Stomach smooth muscle (tissue), 2 donors: Measurements from ENCODE around the gene OBSCN.
A peak's percentile ranks its signal among the peaks of the same experiment; 100 is the strongest.

ENCODE experiments used
- H3K27ac ChIP-seq: one replicate; pipeline ENCODE4 v1.7.0; 2013; ENCODE audit warnings: mild to moderate bottlenecking, low read length, inconsistent platforms
- H3K27me3 ChIP-seq, 2 donors: one replicate each; pipeline ENCODE4 v1.7.0; 2013; ENCODE audit warnings: low read length in 2 of 2; ENCODE audit not compliant: insufficient read depth in 2 of 2, control insufficient read depth in 1 of 2
- H3K36me3 ChIP-seq, 2 donors: one replicate each; pipeline ENCODE4 v1.7.0; 2013; ENCODE audit warnings: low read length in 2 of 2; ENCODE audit not compliant: control insufficient read depth in 2 of 2, insufficient read depth in 2 of 2
- H3K4me1 ChIP-seq: one replicate; pipeline ENCODE4 v1.7.0; 2013; ENCODE audit warnings: low read length; ENCODE audit not compliant: control insufficient read depth, insufficient read depth
- H3K4me3 ChIP-seq, 2 donors: one replicate each; pipeline ENCODE4 v1.7.0; 2013; ENCODE audit warnings: low read length in 2 of 2
- H3K9ac ChIP-seq, 2 donors: one replicate each; pipeline ENCODE4 v1.7.0; 2013; ENCODE audit warnings: low read length in 2 of 2, mild to moderate bottlenecking in 1 of 2
- H3K9me3 ChIP-seq, 2 donors: one replicate each; pipeline ENCODE4 v1.7.0; 2013; ENCODE audit warnings: low read length in 2 of 2; ENCODE audit not compliant: control insufficient read depth in 2 of 2
- donor health status: healthy.
- donor health status: Pancreatic carcinoma.

The OBSCN gene, protein sequence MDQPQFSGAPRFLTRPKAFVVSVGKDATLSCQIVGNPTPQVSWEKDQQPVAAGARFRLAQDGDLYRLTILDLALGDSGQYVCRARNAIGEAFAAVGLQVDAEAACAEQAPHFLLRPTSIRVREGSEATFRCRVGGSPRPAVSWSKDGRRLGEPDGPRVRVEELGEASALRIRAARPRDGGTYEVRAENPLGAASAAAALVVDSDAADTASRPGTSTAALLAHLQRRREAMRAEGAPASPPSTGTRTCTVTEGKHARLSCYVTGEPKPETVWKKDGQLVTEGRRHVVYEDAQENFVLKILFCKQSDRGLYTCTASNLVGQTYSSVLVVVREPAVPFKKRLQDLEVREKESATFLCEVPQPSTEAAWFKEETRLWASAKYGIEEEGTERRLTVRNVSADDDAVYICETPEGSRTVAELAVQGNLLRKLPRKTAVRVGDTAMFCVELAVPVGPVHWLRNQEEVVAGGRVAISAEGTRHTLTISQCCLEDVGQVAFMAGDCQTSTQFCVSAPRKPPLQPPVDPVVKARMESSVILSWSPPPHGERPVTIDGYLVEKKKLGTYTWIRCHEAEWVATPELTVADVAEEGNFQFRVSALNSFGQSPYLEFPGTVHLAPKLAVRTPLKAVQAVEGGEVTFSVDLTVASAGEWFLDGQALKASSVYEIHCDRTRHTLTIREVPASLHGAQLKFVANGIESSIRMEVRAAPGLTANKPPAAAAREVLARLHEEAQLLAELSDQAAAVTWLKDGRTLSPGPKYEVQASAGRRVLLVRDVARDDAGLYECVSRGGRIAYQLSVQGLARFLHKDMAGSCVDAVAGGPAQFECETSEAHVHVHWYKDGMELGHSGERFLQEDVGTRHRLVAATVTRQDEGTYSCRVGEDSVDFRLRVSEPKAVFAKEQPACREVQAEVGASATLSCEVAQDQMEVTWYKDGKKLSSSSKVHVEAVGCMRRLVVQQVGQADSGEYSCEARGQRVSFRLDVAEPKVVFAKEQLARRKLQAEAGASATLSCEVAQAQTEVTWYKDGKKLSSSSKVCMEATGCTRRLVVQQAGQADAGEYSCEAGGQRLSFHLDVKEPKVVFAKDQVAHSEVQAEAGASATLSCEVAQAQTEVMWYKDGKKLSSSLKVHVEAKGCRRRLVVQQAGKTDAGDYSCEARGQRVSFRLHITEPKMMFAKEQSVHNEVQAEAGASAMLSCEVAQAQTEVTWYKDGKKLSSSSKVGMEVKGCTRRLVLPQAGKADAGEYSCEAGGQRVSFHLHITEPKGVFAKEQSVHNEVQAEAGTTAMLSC (N-terminal part only)

DNA sequence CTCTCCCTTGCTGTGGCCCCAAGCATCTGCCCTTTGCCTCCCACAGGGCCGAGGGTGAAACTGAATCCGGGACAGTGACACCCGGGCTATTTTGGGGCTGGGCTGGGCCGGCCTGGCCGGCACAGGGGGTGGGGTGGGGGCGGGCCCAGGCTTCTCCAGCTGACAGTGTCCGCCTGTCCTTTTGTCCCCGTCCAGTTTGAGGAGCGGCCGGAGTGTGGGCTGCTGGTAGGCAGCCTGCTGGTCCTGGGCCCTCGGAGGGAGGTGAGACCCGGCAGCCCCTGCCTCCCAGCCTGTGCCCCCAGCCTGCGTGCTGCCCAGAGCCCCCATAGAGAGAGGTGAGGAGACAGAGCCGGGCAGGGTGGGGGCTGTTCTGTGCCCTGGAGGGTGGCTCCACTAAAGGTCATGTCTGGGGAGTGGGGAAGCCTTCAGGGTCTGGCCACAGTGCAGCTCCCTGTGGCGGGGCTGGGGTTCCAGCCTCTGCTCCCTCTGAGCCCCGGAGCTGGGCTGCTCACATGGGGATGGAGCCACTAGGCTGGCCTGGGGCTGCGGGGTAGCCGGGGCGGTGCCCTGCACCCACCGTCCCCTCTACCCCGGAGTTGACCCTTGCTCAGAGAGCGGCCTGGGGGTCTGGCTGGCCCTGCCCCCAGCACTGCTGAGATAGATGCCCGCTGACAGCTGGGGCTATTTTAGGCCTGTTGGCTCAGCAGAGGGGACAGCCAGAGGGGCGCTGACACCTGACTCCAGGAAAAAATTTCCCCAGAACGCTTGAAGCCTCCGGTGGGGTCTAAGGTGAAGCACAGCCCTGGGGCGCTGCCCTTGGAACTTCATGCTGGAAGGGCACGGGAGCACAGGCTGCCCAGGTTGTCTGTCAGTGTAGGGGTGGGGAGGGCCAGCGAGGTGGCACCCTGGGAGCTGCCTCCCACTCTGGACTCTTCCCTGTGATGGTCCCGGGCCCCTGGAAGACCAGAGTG lies at the start of gene OBSCN:
OBSCN (plus strand) TSS at position 194 of the 971 bp plus-strand sequence. CDS start 3,740 bp downstream, outside the sequence.
- H3K36me3 ChIP-seq = no peaks in the 10 kb centered on the region
- H3K9ac ChIP-seq = no peak within 1 kb of the TSS
- no peaks in the 10 kb centered on the region for H3K9me3 ChIP-seq
- no peak within 1 kb of the TSS for H3K27ac ChIP-seq
- H3K4me1 ChIP-seq = peaks cover 7% of the 10 kb centered on the region
- H3K27me3 ChIP-seq = peaks cover 5 to 9% of the 10 kb centered on the region in 2 donors
- H3K4me3 ChIP-seq = no peak within 1 kb of the TSS

DNA sequence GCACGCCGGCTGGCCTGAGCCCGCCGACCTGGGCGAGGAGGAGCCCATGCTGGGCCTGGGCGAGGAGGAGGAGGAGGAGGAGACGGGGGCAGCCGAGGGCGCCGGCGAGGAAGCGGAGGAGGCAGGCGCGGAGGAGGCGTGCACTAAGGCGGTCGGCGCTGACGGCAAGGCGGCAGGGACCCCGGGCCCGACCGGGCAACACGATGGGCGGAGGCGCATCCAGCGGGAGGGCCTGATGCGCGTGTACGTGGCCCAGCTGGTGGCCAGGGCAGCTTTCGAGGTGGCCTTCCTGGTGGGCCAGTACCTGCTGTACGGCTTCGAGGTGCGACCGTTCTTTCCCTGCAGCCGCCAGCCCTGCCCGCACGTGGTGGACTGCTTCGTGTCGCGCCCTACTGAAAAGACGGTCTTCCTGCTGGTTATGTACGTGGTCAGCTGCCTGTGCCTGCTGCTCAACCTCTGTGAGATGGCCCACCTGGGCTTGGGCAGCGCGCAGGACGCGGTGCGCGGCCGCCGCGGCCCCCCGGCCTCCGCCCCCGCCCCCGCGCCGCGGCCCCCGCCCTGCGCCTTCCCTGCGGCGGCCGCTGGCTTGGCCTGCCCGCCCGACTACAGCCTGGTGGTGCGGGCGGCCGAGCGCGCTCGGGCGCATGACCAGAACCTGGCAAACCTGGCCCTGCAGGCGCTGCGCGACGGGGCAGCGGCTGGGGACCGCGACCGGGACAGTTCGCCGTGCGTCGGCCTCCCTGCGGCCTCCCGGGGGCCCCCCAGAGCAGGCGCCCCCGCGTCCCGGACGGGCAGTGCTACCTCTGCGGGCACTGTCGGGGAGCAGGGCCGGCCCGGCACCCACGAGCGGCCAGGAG lies 49.5 kb upstream of the OBSCN start:
- Histone ChIP-seq H3K9me3 (no peaks in the 10 kb centered on the region), H3K36me3 (peaks cover 0 to 2% of the 10 kb centered on the region in 2 donors), H3K27me3 (peaks cover 4 to 6% of the 10 kb centered on the region in 2 donors), H3K27ac (no peak overlapping the region), H3K4me1 (peaks cover 19% of the 10 kb centered on the region), H3K9ac (no peak overlapping the region), H3K4me3 (no peak overlapping the region)

GRCh38 chr1:228159008-228159665 lies 48.7 kb upstream of the OBSCN start:
- Histone ChIP-seq H3K27me3 (peaks cover 6 to 10% of the 10 kb centered on the region in 2 donors), H3K27ac (no peak overlapping the region), H3K9ac (no peak overlapping the region), H3K4me3 (no peak overlapping the region), H3K9me3 (no peaks in the 10 kb centered on the region), H3K4me1 (peaks cover 20% of the 10 kb centered on the region), H3K36me3 (peaks cover 0 to 2% of the 10 kb centered on the region in 2 donors)

DNA sequence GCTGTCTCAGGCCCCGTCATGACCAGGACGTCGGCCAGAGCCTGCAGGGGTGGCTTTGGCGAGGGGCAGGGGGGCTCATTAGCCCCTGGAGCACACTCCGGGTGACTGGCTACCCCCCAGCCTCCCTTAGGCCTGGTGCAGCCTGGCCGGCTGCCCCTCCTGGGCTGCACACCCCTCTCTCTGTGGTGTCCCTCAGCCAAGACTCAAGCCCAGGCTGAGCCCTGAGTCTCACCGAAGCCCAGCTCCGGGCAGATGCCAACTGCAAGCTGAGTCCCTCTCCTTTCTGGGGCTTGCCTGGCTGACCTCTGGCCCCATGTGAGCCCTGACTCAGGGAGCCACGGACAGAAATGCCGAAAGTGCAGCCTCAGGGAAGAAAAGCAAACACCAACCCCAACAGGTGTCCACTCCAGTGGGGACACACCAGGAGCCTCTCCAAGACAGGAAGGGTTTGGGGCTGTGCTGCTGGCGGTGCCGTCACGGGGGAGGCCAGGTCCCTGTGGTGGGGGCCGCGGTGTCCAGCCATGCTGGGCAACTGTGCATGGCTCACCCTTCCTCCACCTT lies 47.6 kb upstream of the OBSCN start:
- Histone ChIP-seq H3K9ac (no peak overlapping the region), H3K27me3 (peaks cover 6 to 10% of the 10 kb centered on the region in 2 donors), H3K27ac (no peak overlapping the region), H3K4me3 (no peak overlapping the region), H3K4me1 (peaks cover 24% of the 10 kb centered on the region), H3K9me3 (no peaks in the 10 kb centered on the region), H3K36me3 (no peaks in the 10 kb centered on the region)

- H3K9ac ChIP-seq = peak overlapping the region in 1 of 2 donors; percentile 28
- H3K9me3 ChIP-seq = no peaks in the 10 kb centered on the region
- H3K27ac ChIP-seq = peak overlapping the region; percentile 6
- no peaks in the 10 kb centered on the region for H3K36me3 ChIP-seq
- H3K4me3 ChIP-seq = no peak overlapping the region
- peaks cover 6 to 10% of the 10 kb centered on the region in 2 donors for H3K27me3 ChIP-seq
- peaks cover 24% of the 10 kb centered on the region for H3K4me1 ChIP-seq
Observed at GRCh38 chr1:228161362-228161761, 46.5 kb upstream of the OBSCN start.

GRCh38 chr1:228161866-228162265 lies 46.0 kb upstream of the OBSCN start:
- Histone ChIP-seq H3K27me3 (peaks cover 6 to 10% of the 10 kb centered on the region in 2 donors), H3K9me3 (no peaks in the 10 kb centered on the region), H3K27ac (peak overlapping the region; percentile 6), H3K4me3 (no peak overlapping the region), H3K4me1 (peaks cover 28% of the 10 kb centered on the region), H3K9ac (peak overlapping the region; percentile 28 to 29), H3K36me3 (no peaks in the 10 kb centered on the region)

- no peaks in the 10 kb centered on the region for H3K9me3 ChIP-seq
- no peaks in the 10 kb centered on the region for H3K36me3 ChIP-seq
- H3K27me3 ChIP-seq = peaks cover 6 to 10% of the 10 kb centered on the region in 2 donors
- peak overlapping the region in 1 of 2 donors; percentile 15 for H3K9ac ChIP-seq
- H3K4me1 ChIP-seq = peaks cover 28% of the 10 kb centered on the region
- no peak overlapping the region for H3K4me3 ChIP-seq
- no peak overlapping the region for H3K27ac ChIP-seq
Observed at GRCh38 chr1:228162286-228163006, 45.4 kb upstream of the OBSCN start.

DNA sequence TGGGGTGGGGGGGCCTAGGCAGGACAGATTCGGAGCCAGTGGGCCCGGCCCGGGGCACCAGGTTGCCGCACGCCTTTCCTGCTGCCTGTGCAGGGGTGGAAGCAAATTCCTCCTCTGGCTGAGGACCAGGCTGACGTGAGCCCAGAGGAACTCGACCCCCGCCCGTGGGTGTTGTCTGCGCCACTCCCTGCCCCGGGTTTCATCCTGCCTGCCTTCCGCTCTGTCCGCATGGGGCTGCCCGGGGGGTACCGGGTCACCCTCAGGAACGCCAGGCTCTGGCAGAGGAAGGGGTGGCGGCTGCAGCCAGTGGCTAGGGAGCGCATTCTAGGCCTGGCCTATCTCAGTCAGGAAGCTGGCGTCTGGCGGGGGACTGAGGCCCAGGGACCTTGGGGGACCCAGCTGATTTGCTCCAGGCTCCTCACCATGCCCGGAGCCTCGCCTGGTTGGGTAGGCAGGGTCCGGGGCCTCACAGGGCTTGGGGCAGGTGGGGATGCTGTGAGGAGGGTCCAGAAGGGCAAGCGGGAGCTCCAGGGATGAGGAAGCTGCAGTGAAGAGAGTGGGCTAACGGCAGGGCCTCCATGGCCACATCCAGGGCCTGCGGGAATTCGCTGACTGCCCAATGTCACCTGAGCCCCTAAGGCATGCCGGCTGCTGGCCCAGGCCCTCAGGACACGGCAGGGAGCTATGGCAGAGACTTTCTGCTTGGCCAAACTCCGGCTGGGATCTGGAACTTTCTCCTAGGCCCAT lies 44.7 kb upstream of the OBSCN start:
- no peak overlapping the region for H3K4me3 ChIP-seq
- H3K9me3 ChIP-seq = no peaks in the 10 kb centered on the region
- H3K27ac ChIP-seq = no peak overlapping the region
- no peaks in the 10 kb centered on the region for H3K36me3 ChIP-seq
- no peak overlapping the region for H3K9ac ChIP-seq
- H3K27me3 ChIP-seq = peaks cover 6 to 10% of the 10 kb centered on the region in 2 donors
- H3K4me1 ChIP-seq = peaks cover 28% of the 10 kb centered on the region
